GM21515 (cell line): ENCODE results near the gene ADAMTS2.

Experiments used
- ATAC-seq: cut with Tn5 transposase; IDR thresholded peaks from one replicate; pipeline ENCODE4 v1.9.1; 2021; ENCODE audit not compliant: unreplicated experiment

The ADAMTS2 gene

DNA sequence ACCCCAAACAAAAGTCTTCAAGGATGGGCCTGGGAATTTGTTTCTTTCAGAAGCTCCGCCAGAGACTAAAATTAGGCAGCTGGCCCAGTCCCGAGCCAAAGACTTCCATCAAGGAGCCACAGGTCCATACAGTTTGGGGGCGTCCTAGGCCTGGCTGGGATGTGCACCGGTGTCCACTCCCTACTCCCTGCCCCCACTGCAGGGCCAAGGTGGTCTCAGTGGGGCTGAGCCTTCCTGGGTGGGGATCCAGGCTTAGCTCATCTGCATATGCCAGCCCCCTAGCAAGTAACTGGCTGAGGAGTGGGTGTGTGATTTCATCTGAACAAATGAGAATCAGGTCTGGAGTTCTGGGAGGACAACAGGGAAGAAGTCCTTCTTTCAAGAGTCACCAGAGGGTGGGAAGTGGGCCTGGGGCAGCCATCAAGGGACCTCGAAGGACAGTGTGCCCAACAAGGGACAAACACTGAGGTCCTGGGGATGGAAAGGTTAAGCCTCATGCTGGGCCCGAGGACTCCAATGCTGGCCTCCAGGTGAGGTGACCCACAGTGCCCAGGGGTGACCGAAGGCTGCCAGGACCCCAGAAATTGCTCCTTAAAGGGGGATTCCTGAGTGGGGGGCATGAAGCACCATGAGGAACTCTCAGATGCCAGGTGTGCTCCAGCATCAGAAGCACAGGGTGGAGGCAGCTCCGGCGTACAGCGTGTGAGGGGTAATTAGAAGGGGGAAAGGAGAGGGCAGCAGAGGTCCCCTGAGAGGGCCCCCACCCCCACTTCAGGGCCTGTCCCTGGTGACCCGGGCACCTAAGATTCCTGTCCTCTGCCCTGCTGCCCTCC lies 193.8 kb downstream of the ADAMTS2 start:
- no peak for ATAC-seq

DNA sequence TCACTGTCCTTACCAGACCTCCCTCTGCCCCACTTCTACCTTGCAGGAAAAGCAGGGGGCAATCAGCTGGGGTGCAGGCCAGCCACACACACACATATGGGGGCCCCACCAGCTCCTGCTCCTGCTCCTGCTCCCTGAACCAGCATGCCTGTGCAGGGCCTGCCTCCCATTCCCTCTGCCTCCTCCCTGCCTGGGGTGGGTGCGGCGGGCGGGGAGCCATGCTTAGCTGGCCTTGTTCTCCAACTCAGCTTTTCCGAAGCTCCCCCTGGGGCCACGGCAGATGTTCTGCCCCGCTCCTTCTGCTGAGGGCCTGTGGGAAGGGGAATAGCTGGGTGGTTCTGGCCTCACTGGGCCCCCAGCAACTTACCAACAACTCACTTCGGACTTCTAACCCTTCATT lies 195.2 kb downstream of the ADAMTS2 start:
- ATAC-seq, result no peak

DNA sequence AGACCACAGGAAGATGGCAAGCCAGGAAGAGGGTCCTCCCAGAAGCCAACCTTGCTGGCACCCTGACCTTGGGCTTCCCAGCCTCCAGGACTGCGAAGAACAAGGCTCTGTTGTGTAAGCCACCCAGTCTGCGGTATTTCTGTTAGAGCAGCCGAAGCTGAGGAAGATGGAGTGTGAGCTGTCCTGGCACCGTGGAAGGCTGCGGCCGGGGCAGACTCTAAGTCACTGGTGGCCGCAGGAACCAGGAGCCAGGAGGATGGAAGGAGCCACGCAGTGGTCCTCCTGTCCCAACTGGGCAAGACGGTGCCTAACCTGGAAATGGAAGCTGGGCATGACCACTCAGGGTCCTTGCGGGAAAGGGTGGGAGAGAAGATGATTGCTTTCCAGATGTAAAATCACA lies 196.0 kb downstream of the ADAMTS2 start:
- no peak for ATAC-seq

DNA sequence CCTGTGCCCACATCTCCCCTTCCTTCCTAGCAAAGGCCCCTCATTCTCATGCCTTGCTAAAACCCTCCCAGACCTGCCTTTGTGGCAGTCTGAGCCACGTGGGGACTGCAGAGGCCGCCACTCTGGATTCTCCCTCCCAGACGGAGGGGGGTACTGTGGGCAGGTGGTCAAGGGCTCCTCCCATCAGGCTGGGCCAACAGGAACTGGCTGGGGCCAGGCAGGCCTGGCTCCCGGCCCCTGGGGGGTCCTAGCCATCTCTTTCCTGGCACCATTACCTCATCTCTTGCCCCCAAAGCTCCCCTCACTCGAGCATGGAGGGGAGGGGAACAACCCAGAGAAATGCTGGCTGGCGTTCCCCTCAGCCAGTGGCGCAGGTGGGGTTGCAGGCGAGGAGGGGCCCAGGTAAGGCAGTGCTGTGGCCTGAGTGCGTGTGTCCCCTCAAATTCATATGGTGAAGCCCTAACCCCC lies 196.5 kb downstream of the ADAMTS2 start:
- ATAC-seq, result no peak

DNA sequence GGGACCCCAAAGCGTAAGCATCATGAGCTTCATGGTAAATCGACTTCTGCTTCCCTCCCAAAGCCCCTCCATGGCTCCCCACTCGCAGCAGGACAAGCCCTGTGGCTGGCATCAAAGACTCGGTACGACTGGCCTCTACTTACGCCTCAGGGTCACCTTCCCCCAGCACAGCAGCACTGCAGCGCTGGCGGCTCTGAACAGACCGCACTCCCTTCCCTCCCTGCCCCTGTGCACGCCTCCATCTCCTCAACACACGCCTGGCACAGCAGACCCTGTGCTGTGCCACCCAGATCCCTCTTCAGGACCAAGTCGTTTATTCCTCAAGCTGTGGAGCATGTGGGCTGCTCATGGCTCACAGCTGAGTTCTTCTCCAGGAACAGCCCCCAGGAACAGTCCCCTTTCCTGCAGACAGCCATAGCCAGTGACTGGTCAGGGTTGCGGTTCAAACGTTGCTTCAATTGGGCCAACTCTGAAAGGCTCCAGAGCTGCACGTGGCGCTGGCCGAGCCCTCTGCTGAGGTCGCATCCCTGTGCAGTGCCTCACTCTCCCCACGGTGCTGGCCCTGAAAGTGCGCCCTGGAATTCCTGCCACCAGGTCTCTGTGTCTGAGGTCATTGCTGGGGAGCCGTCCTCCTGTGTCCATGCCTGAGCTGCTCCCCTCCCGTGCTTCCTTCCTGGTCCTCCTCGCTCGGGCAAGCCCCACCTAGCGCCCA lies 197.1 kb downstream of the ADAMTS2 start:
- no peak for ATAC-seq

DNA sequence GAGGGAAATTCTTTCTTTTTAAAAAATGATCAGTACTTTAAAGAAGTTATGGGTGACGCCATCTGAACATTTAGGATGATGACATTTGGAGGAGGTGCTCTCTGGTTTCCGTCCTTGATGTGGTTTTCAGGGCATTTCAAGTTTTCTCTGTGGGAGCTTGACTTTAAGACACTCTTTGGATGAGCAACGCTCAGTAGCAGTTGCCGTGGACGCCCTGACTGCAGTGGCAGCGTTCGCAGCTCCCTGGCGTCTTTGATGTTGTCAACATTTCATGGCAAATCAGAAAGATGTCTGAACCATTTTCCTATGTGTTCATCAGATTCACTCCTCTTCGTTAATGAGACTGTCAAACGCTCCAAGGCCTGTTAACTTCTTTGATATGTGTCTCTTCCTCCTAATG lies 199.0 kb downstream of the ADAMTS2 start:
- no peak for ATAC-seq

DNA sequence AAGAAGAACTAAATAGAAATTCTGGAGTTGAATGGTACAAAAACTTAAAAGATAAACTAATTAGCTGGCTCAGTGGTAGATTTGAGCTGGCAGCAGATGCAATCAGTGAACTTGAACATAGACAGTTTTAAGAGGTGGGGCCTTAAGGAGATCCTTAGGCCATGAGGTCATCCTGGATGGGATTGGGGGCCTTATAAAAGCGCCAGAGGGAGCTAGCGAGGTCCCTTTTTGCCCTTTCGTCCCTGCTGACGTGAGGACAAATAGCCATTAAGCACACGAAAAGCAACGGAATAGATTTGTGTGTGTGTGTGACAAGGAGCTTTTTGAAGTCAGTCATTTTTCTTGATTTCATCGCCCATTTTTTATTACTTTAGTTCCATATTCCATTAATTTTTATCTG lies 201.8 kb downstream of the ADAMTS2 start:
- ATAC-seq, result no peak

DNA sequence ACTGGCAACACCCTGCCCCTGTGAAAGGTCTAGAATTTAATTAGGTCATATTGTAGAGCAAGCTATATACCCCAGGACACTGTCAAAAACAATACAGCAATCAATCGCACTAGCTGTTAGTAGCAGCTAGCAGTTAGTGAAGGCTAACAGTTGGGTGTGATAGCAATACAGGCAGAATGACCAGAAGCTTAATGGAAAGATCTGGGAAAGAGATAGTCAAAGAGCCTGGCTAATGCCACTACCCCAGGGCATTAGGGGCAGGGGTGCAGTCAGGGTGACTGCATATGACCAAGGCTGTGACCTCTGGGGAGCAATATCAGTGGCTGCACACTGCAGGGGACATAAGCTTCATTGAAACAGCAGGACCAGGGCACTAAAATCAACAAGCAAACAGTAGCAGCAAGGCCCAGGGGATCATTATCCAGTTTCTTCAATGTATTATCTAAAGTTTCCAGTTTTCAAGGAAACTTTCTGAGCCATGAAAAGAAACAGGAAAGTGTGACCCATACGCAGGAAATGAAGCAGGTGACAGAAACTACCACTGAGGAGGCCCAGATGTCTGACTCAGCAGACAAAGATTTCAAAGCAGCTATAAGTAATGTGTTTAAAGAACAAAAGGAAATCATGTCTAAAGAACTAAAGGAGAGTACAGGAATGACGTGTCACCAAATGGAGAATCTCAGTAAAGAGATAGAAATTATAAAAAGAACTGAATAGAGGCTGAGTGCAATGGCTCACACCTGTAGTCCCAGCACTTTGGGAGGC lies 202.6 kb downstream of the ADAMTS2 start:
- ATAC-seq, result no peak

DNA sequence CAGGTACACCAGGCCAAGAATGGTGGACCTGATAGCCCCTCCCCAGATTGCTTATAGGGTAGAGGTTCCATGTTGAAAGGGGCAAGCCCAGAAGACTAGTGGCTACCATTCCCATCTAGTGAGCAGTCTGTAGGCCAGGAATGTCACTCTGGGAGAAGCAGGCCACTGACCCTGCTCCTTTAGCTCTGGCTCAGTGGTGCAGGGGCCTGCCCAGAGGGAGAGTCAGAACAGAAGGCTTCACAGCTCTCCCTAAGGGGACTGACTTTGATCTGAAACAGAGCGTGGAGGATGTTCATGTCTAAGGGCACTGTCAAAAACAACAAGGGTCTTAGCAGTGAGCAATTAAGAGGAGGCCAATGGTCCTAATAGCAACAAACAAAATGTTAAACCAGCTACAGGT lies 203.4 kb downstream of the ADAMTS2 start:
- ATAC-seq, result no peak

DNA sequence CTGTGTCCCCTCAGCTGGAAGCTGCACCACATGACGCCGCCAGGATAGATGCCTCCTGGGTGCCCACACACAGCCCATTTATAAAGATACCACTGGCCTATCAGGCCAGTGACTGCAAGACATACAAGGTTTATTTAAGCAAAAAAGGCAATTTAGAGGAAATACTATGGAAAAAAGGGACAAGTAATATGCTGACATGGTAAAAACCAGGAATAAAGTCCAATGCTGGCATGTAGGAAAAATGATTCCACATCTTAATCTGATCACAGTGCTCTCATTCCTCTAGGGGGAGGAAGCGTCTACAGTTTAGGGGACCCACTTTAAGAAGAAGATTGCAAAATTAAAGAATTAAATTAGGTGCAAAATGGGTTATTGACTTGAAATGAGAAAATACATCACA lies 205.0 kb downstream of the ADAMTS2 start:
- ATAC-seq, result no peak

DNA sequence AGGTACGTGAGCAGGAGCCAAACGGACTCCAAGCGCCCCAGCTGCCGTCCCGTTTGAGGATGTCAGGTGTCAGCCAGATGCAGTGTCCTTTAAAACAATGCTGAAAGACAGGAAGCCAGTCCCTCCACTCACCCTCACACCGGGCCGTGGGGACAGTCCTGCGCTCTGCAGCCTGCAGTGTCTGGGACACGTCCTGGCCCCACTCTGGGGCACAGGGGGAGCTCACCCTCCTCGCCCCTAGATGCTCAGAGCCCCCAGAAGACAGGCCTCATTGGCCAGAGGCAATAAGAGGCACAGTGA lies 205.4 kb downstream of the ADAMTS2 start:
- no peak for ATAC-seq

DNA sequence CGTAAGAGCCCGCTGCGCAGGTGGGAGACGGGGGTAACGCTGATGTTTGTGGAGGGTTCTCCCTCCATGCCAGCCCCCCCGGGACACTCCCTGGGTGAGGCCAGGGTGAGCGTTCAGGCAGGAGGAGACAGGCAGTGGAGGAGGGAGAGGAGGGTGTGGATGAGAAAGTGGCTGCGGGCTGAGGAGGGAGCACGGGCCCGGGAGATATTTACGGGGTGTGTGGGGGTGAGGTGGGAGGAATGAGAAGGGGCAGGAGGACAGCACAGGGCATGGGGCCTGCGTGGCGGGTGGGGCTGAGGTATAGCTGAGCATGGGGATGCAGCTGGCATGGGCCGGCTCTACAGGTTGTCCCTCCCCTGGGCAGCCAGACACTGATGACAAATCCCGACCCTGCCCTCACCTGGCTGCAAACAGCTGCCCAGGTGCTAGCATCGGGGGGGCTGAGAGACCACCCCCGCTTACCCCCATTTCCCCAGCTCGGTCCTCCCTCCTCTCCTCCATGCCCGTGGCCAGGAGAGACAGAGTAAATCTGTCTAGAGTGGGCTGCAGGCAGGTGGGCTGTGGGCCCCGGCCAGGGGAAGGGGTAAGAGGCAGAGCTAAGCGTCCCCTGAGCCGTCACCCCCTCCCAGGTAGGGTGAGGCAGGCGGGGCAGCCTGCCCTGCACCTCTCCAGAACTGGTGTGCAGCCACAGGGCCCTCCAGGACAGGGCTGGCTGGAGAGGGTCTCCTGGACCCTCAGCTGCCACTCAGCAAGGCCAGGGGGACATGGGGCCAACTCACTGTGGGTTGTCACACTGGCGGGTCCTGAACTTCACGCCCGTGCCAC lies 205.9 kb downstream of the ADAMTS2 start:
- no peak for ATAC-seq

DNA sequence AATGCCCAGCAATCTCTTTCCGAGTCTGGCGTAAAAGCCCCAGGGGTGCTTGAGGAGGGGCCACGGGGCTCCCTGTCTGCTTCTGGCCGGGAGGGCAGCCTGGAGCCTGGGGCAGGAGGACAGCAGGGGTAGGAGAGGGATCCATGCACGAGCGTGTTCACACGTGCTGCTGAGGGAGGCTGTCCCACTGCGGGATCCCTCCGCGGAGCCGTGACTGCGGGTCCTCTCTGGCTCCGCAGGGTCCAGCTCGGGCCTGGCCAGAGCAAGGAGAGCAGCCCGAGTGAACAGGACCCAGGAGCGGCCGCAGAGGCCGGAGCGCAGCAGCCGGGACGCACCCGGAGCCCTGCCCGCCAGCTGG lies 206.7 kb downstream of the ADAMTS2 start:
- no peak for ATAC-seq

DNA sequence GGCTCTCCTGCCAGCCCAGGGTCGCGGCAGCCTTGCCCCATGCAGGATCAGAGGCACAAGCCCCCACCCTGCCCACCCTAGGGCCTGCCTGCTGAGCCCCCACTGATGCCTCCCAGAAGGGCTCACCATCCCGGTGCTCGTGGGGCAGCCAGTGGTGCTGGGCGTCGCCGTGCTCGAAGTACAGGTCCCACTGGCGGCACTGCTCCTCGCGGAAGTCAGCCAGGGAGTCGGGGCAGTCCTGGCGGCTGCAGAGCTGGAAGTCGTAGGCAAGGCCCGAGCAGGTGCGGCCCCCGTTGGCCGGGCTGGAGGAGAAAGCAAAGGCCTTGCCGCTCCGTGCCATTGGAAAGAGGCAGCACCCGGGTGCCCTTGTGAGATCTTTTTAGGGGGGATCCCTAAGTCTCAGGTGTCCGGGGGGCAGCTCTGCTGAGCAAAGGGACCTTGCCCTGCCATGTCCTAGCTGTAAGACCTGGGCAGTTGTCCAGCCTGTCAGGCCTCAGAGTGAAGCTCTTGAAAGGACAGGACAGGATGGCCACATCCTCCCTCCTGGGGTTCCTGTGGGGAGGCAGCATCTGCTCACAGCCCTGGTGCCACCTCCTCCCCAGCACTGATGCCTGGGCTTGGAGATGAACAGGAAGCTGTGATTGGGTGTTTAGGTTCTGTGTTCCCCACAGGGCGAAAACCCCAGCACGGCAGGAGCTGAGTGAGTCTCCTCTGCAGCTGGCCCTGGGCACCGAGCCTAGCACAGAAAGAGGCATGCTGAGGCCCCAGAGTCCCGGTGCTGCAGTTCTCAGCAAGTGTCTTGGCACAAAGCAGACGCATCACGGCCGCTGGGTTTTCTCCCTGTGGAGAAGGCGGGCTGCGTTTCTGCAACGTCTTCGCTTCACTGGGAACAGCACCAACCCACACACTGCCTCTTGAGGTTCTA lies 207.4 kb downstream of the ADAMTS2 start:
- no peak for ATAC-seq

DNA sequence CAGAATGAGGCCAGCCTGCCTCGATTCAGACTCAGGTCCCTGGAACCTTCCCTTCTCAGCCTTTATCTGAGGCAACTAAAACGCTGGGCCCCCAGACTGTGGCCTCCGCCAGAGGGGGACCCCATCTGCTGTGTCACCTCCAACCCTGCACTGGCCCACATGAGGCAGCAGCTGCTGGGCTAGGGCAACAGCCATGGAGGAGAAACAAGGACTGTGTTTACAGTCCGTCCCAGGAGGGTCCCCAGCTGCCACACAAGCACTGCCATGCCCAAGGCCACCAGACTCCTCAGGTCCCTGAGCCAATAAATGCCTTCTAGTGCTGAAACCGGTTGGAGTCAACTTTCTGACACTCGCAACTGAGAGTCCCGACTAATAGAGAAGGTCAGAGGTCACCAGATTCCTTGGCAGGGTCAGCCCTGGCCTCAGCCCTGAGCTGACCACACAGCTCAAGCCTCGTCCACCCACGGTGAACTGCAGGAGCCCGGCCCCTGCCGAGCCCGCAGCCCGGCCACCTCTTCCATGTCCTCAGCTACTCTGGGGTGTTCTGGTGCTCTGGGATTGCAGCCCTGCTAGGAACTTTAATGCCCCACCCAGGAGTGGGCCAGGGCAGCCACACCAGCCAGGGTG lies 208.1 kb downstream of the ADAMTS2 start:
- ATAC-seq, result no peak

DNA sequence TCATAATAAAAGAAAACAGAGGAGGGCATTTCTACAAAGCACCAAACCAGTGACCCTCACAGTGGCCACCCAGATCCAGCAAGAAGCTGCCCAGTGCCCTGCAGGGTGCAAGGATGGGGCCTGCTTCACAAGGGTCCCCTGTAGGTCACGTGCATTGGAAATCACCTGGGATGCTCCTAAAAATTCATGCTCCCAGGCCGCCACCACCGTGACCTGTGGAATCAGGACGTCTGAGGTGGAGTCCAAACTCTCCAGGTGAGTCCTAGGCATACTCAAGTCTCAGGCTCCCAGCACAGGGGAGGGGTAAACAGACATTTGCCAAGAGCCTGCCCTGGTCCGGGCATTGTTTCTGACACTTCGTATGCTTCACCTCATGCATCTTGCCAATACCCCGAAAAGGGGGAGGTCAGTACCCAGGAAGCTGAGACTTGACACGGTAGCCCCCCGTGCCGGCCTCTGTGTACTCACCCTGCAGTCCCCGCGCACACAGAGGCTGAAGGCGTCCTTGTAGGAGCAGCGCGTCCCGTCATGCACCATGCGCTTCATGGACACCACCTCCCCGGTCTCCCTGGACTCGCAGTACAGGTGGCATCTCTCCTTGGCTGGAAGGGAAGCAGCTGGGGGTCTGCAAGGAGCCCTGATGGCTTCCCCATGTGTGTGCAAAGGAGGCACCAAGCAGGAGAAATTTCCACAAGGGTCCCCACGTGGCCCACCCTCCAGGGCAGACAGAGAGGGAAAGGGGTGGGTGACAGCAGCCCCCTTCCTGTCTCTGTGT lies 209.6 kb downstream of the ADAMTS2 start:
- ATAC-seq, result no peak

DNA sequence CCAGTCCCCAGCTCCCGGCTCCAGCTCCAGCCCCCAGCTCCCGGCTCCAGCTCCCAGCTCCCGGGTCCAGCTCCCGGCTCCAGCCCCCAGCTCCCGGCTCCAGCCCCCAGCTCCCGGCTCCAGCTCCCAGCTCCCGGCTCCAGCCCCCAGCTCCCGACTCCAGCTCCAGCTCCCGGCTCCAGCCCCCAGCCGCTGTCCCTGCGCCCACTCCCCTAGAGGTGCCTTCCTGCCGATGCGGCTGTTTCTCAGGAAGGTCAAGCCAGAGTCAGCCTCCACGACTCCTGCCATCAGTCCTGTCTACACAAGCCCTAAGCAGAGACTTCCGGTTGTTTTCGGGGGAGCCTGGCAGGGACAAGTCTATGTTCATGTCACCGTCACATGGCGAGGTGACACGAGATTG lies 210.3 kb downstream of the ADAMTS2 start:
- no peak for ATAC-seq

DNA sequence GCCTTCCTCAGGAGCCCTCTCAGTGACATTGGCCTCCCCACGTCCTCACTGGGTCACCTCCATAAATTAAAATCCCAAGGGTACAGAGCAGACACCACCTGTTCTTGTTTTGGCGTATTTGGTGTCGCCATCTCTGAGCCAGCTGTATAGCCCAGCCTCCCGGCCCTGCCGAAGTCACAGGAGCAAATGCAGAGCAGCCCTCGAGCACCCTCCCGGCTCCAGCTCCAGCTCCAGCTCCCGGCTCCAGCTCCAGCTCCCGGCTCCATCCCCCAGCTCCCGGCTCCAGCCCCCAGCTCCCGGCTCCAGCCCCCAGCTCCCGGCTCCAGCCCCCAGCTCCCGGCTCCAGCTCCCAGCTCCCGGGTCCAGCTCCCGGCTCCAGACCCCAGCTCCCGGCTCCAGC lies 210.8 kb downstream of the ADAMTS2 start:
- ATAC-seq, result no peak
